ENCODE measurements around the gene PEDS1.
A peak's percentile ranks its signal among the peaks of the same experiment; 100 is the strongest.
"Not testable (repeated sequence)": the region's sequence is repeated elsewhere in the genome, so short reads cannot be mapped to it uniquely, and the experiment has no call there.

The PEDS1 gene

DNA sequence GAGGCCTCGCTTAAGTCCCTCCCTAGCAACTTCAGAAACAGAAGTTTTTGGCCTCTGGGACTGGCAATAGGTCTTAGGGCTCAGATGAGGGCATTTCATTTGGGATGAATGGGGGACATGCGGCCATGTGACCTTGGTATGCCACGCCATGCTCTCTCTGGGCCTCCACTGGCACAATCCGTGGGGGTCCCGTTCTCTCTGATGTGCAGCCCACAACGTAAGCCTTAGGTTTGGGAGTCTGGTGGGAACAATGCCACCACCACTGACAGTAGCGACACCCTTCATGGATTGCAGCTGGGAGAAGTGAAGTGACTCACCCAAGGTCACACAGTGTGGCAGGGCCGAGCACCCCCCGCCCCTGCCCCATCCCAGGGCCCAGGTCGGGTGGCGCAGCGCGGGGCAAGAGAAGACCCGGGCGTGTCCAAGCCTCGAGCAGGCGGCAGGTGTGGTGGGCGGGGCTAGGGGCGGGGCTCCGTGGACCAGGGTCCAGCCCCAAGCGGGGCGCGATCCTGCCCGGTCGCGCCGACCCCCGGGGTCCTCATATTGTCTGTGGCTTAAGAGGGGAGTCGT lies 36.2 kb upstream of the PEDS1 start:
- no peak for DNase-seq

DNA sequence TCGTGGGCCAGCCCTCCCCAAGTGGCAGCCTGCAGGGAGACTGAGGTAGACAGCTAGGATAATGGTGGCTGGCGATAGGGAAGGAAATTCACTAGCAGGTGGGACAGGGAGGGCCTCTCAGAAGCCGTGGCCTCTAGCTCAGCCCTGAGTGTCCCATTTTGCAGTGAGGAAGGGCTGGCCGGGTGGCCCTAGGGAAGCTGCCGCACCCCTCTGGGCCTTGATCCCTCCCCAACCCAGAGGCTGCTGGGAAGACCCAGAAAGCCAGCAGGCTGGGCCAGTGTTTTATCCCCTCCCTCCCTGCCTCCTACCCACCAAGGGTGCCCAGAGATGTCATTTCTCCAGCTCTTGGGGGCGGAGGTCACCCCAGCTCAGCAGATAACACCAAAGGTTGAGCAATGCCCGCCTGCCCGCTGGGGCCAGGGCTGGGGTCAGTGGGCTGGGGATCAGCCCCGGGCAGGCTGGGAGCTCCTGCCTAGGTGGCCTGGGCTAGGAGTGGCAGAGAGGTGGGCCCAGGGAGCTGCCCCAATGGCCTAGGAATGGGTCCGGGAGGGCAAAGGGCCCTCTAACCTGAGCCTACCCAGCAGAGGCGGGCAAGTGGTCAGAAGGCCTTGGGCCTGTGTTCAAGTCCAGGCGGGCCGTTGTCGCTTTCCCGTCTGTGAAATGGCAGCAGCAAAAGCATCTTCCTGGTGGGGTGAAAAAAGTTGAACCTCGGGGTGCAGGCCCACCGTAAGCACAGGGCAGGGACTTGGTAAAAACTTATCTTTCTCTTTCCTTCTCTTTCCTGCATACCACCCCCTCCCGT lies 35.6 kb upstream of the PEDS1 start:
- no peak for DNase-seq

DNA sequence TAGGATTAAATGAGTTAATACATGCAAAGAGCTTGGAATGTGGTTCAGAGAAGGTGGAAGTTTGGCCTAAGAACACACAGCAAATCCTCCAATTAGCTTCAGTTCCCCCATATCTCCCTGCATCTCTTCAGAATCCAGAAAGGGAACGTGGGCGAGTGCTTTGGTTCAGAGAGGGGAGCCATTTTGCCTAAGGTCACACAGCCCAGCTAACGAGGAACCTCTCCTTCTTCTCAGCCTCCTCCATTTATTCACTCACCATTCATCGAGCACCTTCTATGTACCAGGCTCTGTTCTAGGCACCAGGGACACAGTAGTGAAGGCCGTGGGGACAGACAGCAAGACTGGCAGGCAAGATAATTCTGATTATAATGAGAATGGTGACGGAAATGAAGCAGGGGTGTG lies 34.8 kb upstream of the PEDS1 start:
- no peak for DNase-seq

DNA sequence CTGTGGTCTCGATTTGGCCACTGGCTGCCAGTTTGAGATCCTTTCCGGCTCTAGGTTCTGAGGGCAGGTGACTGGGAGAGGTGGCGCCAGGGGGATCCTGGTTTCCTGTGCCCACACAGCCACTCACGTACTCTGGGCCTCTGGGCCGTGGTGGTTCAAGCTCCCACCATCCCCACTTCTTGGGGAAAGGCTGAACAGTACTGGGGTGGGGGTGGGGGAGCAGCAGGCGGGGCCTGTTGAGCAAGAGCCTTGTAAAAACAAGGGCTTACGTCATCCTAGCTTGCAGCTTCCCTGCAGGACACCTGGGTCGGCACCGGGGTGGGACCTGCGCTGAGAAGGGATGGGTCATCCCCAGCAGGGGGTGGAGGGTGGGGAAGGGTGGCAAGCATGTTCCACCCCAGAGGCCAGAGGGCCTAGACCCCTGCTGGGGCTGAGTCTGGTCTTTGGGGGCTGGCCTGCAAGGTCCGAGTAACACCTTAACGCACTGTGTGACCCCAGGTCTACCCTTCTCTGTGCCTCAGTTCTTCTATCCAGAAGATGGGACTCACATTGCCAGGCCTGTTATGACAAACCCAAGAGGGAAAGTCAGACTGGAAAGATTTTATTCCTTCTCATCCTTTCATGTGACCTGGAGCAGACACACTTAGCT lies 34.0 kb upstream of the PEDS1 start:
- no peak for DNase-seq

DNA sequence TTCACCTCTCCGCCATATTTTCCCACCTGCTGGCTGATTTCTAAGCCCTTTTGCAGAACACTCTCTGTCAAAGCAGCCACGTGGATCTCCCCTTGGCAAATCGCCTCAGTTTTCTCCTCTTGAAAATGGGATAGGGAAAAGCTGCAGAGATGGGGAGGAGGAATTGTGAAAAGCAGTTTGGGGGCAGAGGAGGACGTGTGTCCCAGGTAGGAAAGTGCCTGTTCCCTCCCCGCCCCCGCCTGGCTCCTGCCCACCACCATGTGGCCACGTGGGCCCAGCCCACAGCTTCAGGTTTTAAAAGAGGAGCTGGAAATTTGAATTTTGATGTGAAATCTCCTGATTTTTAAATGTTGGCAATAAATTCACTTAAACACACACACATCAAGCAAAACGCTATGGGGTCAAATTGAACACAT lies 33.5 kb upstream of the PEDS1 start:
- DNase-seq: no peak

DNA sequence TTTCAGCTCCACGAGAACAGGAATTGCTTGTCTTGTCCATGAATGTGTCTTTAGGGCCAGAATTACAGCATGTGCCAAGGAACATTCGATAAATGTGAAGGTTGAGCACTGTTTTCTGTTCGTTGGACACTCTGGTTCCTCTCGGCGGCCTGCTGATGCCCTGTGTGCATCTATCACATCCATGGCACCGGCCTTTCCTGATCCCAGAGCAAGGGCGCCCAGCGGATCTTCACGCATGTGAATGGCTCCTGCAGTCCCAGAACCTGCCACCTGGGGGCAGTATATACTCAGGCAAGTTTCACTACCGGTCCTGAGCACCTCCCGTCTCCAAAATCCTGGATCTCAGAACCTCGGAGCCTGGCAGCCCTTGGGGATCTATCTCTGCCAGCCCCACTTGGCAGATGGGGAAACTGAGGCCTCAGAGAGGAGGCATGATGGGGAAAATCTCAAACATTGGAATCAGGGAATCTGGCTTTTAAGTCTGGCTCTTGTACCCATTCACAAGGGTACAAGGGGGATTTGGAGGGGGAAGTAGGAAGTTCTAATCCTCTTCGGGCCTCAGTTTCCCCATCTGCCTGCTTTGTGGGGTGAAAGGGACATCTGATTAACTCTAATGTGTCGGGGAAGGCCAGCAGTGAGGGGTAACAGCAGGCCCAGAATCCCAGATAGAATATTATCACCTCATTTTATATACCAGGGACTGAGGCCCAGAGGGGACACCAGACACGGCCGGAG lies 32.8 kb upstream of the PEDS1 start:
- DNase-seq: peak; percentile 69

DNA sequence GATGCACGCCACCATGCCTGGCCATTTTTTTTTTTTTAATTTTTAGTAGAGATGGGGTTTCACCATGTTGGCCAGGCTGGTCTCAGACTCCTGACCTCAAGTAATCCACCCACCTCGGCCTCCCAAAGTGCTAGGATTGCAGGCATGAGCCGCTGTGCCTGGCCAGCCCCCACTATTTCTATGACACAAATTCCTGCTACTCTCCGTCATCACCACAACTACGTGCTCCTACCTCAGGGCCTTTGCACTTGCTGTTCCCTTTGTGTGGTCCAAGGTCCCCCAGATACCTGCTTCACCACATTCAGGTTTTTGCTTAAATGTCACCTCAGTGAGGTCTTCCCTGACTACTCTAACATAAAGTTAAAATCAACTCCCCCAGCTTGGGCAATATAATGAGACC lies 31.9 kb upstream of the PEDS1 start:
- DNase-seq: no peak

DNA sequence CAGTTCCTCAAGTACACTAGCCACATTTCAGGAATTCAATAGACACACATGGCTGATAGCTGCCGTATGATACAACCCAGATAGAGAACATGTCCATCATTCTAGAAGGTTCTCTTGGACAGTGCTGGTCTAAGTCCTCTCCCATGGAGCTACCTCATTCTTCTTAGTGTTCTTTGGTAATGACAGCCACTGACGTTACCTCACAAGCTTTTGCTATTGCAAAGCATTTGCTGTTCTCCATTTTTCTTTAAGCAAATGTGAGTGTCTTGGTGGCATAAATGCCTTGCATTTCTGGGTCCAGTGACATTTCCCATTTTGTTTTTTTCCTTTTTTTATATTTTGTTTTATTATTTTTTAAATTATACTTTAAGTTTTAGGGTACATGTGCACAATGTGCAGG lies 28.8 kb upstream of the PEDS1 start:
- no peak for DNase-seq

DNA sequence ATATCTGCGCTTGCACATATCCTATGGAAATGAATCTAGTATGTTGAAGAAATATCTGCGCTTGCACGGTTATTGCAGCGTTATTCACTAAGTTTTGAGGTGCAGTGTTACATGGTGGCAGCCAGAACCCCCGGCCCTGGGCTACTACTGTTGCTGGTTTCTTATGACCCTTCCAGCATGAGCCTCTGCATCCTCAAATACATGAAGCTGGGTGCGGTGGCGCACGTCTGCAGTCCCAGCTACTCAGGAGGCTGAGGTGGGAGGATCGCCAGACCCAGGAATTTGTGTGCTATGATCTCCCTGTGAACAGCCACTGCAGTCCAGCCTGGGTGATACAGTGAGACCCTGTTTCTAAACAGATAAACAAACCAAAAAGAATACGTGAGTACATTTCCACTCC lies 27.8 kb upstream of the PEDS1 start:
- DNase-seq: no peak

DNA sequence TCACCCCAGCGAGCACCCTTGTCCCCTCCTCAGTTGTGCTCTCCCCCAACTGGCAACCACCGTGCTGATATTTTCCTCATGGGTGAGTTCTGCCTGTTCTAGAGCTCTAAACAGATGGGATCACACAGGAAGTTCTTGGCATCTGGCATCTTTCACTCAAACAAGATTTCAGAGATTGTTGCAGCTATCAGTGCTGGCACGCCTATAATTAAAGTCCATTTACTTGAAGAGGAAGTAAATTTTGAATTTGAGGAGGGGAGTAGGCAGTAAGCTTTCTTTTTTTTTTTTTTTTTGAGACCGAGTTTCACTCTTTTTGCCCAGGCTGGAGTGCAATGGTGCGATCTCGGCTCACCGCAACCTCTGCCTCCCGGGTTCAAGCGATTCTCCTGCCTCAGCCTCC lies 25.1 kb upstream of the PEDS1 start:
- DNase-seq: not testable (repeated sequence)

DNA sequence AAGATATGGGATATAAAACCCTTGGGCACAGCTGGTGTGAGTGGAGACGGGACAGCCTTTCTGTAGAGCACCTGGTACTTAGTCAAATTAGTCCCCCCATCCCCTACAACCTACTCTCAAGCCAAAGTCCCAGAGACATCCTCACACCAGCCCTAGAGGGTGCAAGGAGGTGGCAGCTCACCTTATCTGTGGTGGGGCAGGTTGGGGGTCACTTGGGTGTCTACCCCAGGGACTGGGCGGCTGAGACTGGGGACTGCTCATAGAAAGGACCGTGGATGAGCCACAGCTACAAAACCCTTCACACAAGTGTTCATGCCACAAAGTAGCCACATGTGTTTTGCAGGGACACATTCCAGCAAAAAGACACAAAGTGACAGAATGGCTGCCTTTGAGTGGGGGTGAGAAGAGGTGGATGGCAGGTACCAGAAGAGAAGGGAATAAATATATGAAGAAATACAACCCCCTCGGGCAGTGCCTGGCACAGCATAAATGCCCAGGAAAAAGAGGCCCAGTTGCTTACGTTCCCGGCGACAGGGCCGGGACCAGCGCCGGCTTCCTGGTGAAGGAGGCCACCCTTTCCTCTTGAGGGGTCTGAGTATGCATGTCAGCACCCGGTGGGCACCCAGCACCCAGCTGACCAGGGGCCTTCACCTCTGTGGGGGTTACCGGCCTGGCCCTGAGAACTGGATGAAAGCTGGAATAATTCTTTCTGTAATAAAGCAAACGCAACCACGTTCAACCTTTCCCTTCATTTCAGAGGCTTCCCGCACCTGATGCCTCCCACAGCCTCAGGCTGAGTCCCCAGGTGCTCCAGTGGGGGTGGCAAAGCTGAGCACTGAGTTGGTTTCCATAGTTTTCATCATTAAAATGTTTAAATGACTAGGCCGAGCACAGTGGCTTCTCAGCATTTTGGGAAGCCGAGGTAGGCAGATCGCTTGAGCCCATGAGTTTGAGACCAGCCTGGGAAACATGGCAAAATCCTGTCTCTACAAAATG lies 22.7 kb upstream of the PEDS1 start:
- no peak for DNase-seq

DNA sequence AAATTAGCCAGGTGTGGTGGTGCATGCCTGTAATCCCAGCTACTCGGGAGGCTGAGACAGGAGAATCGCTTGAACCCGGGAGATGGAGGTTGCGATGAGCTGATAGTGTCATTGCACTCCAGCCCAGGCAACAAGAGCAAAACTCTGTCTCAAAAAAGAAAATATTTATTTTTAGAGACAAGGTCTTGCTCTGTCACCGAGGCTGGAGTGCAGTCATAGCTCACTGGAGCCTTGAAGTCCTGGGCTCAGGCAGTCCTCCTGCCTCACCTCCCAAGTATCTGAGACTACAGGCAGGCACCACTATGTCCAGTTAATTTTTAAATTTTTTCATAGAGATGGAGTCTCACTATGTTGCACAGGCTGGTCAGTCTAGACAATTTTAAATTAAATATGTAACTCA lies 20.9 kb upstream of the PEDS1 start:
- DNase-seq: no peak

DNA sequence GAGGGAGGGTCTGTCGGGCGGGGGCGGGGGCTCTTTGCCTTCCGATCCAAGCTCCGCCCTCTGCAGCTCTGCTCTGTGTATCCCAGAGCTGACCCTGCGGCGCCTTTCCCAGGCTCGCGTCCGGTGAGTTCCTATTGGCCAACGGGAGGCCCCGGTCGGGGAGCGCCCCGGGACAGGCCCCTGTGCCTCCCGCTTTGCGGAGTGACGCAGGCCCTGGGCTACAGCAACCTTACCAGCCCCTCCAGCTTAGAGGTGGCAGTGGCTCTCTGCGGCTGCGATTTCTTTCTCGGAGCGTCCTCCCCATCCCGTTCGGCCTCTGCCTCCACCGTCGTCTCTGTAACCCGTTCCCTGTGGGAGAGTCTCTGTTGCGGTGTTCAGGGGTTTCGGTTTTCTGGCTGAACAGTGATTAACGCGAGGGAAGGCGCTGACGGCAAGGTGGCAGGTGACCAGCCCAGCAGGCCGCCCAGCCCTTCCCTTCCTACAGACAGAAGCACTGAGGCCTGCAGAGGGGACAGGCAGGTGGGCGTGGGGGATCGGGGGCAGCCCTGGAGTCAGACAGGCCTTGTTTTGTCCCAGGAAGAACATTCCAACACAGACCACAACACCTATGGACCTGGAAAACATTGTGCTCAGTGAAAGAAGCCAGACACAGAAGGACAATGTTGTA lies 19.0 kb upstream of the PEDS1 start:
- no peak for DNase-seq

DNA sequence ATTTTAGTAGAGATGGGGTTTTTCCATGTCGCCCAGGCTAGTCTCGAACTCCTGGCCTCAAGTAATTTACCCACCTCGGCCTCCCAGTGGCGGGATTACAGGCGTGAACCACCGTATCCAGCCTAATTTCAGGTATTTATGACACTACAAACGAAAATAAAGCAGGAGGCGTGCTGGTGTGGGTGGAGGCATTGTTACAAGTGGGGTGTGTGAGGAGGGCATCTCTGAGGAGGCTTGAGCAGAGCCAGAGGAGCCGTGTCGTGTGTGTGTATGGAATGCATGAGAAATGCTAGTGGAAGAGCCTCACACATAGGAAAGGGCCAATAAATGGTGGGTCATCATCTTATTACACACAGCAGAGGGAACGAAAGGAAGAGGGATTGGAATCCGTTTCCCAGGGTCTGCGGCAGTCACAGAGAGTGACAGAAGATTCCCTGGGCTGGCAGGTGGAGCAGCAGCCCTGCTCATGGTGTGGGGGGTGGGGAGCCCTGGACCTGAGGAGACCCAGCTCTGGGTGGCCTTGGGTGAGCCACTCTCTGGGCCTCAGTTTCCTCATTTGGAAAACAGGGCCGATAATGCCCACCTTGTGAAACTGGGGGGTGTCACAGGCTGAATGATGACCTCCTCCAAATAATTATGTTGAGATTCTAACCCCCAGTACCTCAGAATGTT lies 17.2 kb upstream of the PEDS1 start:
- DNase-seq: no peak

DNA sequence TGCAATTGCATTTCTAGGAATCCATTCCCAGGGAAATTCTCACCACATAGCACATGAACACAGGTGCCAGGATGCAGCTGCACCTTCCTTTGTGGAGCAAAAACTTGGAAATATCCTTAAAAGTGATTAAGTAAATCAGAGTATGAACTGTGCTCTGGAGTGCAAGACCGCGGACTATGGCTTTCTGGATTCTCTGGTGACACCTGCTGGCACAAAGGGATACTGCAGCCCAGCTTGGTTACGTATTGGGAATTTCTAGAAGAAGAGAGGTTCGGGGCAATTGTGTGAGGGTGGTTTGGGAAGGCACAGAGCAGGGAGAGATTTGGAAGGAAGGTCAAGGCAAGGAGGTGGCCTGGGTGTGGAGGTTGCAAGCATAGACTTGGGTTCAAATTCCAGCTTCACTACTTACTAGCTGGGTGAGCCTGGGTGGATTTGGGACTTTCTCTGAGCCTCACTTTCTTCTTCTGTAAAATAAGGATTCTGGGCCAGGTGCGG lies 15.9 kb upstream of the PEDS1 start:
- DNase-seq: peak; percentile 57

DNA sequence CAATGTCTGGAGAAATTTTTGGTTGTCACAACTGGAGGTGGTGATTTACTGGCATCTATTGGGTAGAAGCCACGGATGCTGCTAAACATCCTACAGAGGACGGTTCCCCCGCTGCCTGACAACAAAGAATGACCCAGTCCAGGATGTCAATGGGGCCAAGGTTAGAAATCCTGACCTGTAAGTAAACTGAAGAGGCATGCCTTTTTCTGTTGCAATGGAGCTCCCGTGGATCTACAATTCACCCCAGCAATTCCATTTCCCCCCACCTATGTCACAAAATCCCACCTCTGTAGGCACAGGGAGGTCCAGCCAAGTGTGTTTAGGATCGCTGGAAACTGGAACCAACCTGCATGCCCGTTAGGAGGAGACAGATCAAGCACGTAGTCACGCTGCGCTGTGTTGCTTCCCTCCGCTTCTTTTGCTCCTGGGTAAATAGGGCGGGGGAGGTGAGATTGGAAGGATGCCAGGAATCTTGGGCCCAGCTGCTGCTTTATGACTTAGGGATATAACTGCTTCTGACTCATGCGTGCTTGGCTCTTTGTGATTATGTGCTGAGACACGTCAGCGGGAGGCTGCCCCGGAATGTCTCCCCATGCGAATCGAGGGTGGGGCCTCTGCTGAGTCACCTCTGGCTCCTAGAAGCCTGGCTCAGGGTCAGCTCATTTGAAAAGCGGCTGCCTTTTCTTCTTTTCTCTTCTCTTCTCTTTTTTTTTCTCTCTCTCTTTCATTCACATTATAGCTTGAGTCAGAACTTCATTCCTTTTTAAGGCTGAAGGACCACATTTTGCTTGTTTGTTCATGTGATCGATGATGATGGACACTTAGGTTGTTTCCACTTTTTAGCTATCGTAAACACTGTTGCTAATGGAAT lies 12.4 kb upstream of the PEDS1 start:
- DNase-seq: peak; percentile 99

DNA sequence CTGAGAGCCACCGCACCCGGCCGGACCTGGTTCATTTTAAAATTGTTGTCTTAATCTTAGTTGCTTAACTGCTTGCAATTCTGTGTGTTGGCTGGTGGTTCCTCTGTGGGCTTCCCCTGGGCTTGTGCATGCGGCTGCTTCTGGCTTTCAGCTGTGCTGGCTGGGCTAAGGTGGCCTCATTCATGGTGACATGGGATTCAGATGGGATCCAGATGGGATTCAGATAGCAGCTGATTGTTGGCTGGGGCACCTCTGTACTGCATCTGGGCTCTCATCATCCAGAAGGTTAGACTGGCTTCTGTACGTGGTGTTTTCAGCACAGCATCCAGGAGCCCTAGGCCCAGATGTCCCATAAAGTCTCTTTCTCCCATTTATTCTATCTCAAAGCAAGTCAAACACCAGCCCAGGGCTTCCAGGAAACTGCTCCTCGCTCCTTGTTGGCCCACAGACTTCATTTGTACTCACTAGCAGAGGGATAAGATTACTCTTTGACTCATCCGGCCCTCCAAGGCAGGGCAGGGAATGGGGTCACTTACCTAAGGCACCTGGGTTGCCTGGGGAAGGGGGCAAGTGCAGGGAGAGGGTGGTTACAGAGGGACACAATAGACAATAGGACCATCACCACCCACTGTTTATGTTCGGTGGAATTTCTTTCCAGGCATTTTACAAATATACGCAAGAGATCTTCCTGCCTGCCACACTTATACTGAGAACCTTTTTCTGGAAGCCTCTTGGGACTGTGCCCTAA lies 10.2 kb upstream of the PEDS1 start:
- DNase-seq: no peak

DNA sequence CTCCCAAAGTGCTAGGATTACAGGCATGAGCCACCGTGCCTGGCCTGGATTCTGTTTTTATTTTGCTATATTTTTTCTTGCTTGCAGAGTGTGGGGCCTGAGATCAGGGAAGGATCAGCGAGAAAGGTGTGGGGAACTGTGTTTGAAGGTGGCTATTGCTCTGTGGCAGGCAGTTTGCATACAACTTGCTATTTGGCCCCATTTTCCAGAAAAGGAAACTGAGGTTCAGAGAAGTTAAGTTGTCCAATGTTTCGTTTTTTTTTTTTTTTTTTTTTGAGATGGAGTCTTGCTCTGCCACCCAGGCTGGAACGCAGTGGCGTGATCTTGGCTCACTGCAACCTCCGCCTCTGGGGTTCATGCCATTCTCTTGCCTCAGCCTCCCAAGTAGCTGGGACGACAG lies 8.0 kb upstream of the PEDS1 start:
- not testable (repeated sequence) for DNase-seq

DNA sequence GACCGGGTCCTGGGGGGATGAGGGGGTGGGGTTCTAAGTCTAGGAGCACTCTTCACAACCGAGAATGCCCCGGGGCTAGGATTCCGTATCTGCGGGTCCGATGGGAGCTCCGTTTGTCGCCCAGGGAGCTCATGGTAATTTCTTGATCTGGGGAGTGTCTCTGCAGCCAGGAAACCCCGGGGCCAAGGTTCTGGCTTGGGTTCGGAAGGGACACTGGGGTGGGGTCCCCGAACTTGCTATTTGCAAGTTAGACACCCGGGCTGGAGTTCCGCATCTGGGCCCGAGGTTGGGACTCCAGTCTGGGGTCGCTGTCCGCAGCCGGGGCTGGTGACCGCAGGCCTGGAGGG lies 397 bp downstream of the PEDS1 start:
- no peak for DNase-seq

Measured in NCI-H1105 treated with DMSO at 0.1 percent for 48 hours (cell line).